ENCODE data around the gene PDXP.
A peak's percentile ranks its signal among the peaks of the same experiment; 100 is the strongest.
"Not testable (repeated sequence)": the region's sequence is repeated elsewhere in the genome, so short reads cannot be mapped to it uniquely, and the experiment has no call there.

PDXP gene

DNA sequence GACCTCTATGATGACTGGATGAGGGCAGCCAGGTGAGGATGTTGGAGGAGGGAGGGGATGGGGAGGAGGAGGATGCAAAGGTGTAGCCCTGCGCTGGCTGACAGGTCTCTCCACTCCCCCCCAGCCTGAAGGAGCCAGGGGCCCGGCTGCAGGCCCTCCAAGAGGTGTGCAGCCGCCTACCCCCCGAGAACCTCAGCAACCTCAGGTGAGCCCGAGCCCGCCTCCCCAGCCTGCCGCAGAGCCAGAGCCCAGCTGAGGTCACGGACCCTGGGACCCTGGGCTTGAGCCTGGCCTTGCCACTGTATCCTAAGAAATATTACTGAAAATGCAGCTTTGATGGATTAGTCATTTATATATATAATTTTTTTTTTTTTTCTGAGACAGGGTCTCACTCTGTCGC lies 11.2 kb upstream of the PDXP start:
- Histone ChIP-seq H3K4me1 (ENCODE audit: control insufficient read depth in 2 of 2, insufficient read depth in 2 of 2, low read length in 2 of 2) (peaks cover 16 to 21% of the 10 kb centered on the region in 2 donors), H3K27me3 (ENCODE audit: control insufficient read depth in 2 of 2, insufficient read depth in 2 of 2, low read length in 2 of 2) (no peaks in the 10 kb centered on the region), H3K9ac (ENCODE audit: low read depth in 1 of 2, low read length in 2 of 2) (no peak overlapping the region), H3K27ac (ENCODE audit: low read depth in 2 of 2, low read length in 2 of 2) (peak overlapping the region in 1 of 2 donors; percentile 54), H3K9me3 (ENCODE audit: control insufficient read depth in 2 of 2, low read length in 2 of 2) (no peaks in the 10 kb centered on the region), H3K36me3 (ENCODE audit: control insufficient read depth in 2 of 2, insufficient read depth in 2 of 2, low read length in 2 of 2) (peaks cover 53 to 69% of the 10 kb centered on the region in 2 donors), H3K4me3 (ENCODE audit: low read length in 2 of 2) (no peak overlapping the region)

DNA sequence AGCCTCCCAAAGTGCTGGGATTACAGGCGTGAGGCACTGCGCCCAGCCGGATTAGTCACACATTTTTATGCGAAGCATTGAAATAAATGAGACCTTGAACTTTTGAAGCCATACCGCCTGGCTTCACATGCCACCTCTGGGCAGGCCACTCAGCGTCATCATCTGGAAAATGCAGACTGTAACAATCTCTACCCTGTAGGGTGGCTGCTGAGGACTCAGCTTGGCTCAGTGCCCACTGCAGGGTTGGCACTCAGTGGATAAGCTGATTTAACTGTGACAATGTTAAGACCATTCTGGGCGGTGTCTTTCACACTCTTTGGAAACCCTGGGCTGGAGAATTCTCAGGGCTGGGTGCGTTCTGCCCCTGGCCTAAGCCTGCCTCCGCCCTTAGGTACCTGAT lies 10.6 kb upstream of the PDXP start:
- no peak overlapping the region for H3K4me3 ChIP-seq (ENCODE audit: low read length in 2 of 2)
- peaks cover 10 to 15% of the 10 kb centered on the region in 2 donors for H3K4me1 ChIP-seq (ENCODE audit: control insufficient read depth in 2 of 2, insufficient read depth in 2 of 2, low read length in 2 of 2)
- no peaks in the 10 kb centered on the region for H3K9me3 ChIP-seq (ENCODE audit: control insufficient read depth in 2 of 2, low read length in 2 of 2)
- H3K27me3 ChIP-seq (ENCODE audit: control insufficient read depth in 2 of 2, insufficient read depth in 2 of 2, low read length in 2 of 2) = no peaks in the 10 kb centered on the region
- peaks cover 55 to 69% of the 10 kb centered on the region in 2 donors for H3K36me3 ChIP-seq (ENCODE audit: control insufficient read depth in 2 of 2, insufficient read depth in 2 of 2, low read length in 2 of 2)
- no peak overlapping the region for H3K9ac ChIP-seq (ENCODE audit: low read depth in 1 of 2, low read length in 2 of 2)
- H3K27ac ChIP-seq (ENCODE audit: low read depth in 2 of 2, low read length in 2 of 2) = peak overlapping the region; percentile 48 to 64

- Histone ChIP-seq H3K9me3 (ENCODE audit: control insufficient read depth in 2 of 2, low read length in 2 of 2) (no peaks in the 10 kb centered on the region), H3K9ac (ENCODE audit: low read depth in 1 of 2, low read length in 2 of 2) (no peak overlapping the region), H3K27ac (ENCODE audit: low read depth in 2 of 2, low read length in 2 of 2) (no peak overlapping the region), H3K4me3 (ENCODE audit: low read length in 2 of 2) (no peak overlapping the region), H3K4me1 (ENCODE audit: control insufficient read depth in 2 of 2, insufficient read depth in 2 of 2, low read length in 2 of 2) (peaks cover 11 to 13% of the 10 kb centered on the region in 2 donors), H3K27me3 (ENCODE audit: control insufficient read depth in 2 of 2, insufficient read depth in 2 of 2, low read length in 2 of 2) (no peaks in the 10 kb centered on the region), H3K36me3 (ENCODE audit: control insufficient read depth in 2 of 2, insufficient read depth in 2 of 2, low read length in 2 of 2) (peaks cover 38 to 55% of the 10 kb centered on the region in 2 donors)
Measured at GRCh38 chr22:37650463-37651136, 7.9 kb upstream of the PDXP start.

DNA sequence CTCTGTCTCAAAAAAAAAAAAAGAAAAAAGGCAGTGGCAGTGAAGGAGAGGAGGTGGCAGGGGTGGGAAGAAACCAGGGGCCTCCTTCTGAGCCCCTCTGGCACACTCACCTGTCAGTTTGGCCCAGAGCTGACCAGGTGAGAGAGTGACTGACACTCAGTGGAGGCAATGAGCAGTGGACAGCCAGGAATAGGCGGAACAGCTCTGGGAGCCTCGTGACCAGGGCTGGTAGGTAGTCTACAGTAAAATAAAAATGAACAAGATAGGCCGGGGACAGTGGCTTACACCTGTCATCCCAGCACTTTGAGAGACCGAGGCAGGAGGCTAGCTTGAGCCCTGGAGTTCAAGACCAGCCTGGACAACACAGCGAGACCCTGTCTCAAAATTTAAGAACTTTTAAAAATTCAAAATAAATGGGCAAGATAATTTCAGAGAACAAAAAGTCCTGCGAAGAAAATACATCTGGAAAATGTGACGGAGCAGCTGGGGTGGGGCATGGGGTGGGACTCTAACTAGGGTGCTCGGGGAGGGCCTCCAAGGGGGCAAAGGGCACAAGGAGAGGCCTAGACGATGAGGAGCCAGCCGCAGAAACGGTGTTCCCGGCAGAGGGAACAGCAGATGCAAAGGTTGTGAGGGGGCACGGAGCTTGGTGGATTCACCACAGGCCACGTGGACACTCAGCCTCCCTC lies 3.8 kb upstream of the PDXP start:
- Histone ChIP-seq H3K9ac (ENCODE audit: low read depth in 1 of 2, low read length in 2 of 2) (peak overlapping the region; percentile 38 to 61), H3K4me3 (ENCODE audit: low read length in 2 of 2) (no peak overlapping the region), H3K36me3 (ENCODE audit: control insufficient read depth in 2 of 2, insufficient read depth in 2 of 2, low read length in 2 of 2) (peaks cover 27 to 33% of the 10 kb centered on the region in 2 donors), H3K9me3 (ENCODE audit: control insufficient read depth in 2 of 2, low read length in 2 of 2) (no peaks in the 10 kb centered on the region), H3K27ac (ENCODE audit: low read depth in 2 of 2, low read length in 2 of 2) (peak overlapping the region; percentile 88), H3K4me1 (ENCODE audit: control insufficient read depth in 2 of 2, insufficient read depth in 2 of 2, low read length in 2 of 2) (peaks cover 16 to 28% of the 10 kb centered on the region in 2 donors), H3K27me3 (ENCODE audit: control insufficient read depth in 2 of 2, insufficient read depth in 2 of 2, low read length in 2 of 2) (no peaks in the 10 kb centered on the region)

- Histone ChIP-seq H3K9ac (ENCODE audit: low read depth in 1 of 2, low read length in 2 of 2) (no peak overlapping the region), H3K36me3 (ENCODE audit: control insufficient read depth in 2 of 2, insufficient read depth in 2 of 2, low read length in 2 of 2) (peaks cover 22 to 28% of the 10 kb centered on the region in 2 donors), H3K27ac (ENCODE audit: low read depth in 2 of 2, low read length in 2 of 2) (peak overlapping the region; percentile 88)
Measured at GRCh38 chr22:37655252-37655563, 3.3 kb upstream of the PDXP start.

DNA sequence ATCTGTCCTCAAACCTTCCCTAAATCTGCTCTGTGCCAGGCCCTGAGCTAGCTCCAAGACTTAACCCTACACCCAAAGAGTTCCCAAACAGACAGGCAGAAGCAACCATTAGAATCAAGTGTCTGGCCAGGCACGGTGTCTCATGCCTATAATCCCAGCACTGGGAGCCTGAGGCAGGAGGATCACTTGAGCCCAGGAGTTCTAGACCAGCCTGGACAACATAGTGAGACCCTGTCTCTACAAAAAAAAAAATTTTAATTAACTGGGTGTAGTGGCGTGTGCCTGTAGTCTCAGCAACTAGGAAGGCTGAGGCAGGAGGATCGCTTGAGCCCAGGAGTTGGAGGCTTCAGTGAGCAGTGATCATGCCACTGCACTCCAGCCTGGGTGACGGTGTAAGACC lies 1.9 kb upstream of the PDXP start:
- not testable (repeated sequence) for H3K9ac ChIP-seq (ENCODE audit: low read depth in 1 of 2, low read length in 2 of 2); H3K27ac ChIP-seq (ENCODE audit: low read depth in 2 of 2, low read length in 2 of 2); H3K9me3 ChIP-seq (ENCODE audit: control insufficient read depth in 2 of 2, low read length in 2 of 2); H3K27me3 ChIP-seq (ENCODE audit: control insufficient read depth in 2 of 2, insufficient read depth in 2 of 2, low read length in 2 of 2); H3K4me3 ChIP-seq (ENCODE audit: low read length in 2 of 2)
- Histone ChIP-seq H3K4me1 (ENCODE audit: control insufficient read depth in 2 of 2, insufficient read depth in 2 of 2, low read length in 2 of 2) (peaks cover 35 to 46% of the 10 kb centered on the region in 2 donors), H3K36me3 (ENCODE audit: control insufficient read depth in 2 of 2, insufficient read depth in 2 of 2, low read length in 2 of 2) (peaks cover 10 to 18% of the 10 kb centered on the region in 2 donors)

More at GRCh38 chr22:37655252-37655563, 3.3 kb upstream of the PDXP start:
- Histone ChIP-seq H3K27me3 (ENCODE audit: control insufficient read depth in 2 of 2, insufficient read depth in 2 of 2, low read length in 2 of 2) (no peaks in the 10 kb centered on the region), H3K4me1 (ENCODE audit: control insufficient read depth in 2 of 2, insufficient read depth in 2 of 2, low read length in 2 of 2) (peaks cover 21 to 33% of the 10 kb centered on the region in 2 donors), H3K4me3 (ENCODE audit: low read length in 2 of 2) (no peak overlapping the region), H3K9me3 (ENCODE audit: control insufficient read depth in 2 of 2, low read length in 2 of 2) (no peaks in the 10 kb centered on the region)

- peaks cover 36 to 52% of the 10 kb centered on the region in 2 donors for H3K4me1 ChIP-seq (ENCODE audit: control insufficient read depth in 2 of 2, insufficient read depth in 2 of 2, low read length in 2 of 2)
- peaks cover 4 to 11% of the 10 kb centered on the region in 2 donors for H3K36me3 ChIP-seq (ENCODE audit: control insufficient read depth in 2 of 2, insufficient read depth in 2 of 2, low read length in 2 of 2)
- H3K27me3 ChIP-seq (ENCODE audit: control insufficient read depth in 2 of 2, insufficient read depth in 2 of 2, low read length in 2 of 2) = no peaks in the 10 kb centered on the region
- peak overlapping the region; percentile 64 to 73 for H3K9ac ChIP-seq (ENCODE audit: low read depth in 1 of 2, low read length in 2 of 2)
- no peaks in the 10 kb centered on the region for H3K9me3 ChIP-seq (ENCODE audit: control insufficient read depth in 2 of 2, low read length in 2 of 2)
- peak overlapping the region; percentile 79 for H3K4me3 ChIP-seq (ENCODE audit: low read length in 2 of 2)
- peak overlapping the region; percentile 84 to 88 for H3K27ac ChIP-seq (ENCODE audit: low read depth in 2 of 2, low read length in 2 of 2)
Measured at GRCh38 chr22:37657590-37658132, 862 bp upstream of the PDXP start.

- no peaks in the 10 kb centered on the region for H3K9me3 ChIP-seq (ENCODE audit: control insufficient read depth in 2 of 2, low read length in 2 of 2)
- peak overlapping the region; percentile 79 for H3K4me3 ChIP-seq (ENCODE audit: low read length in 2 of 2)
- peak overlapping the region; percentile 65 to 84 for H3K9ac ChIP-seq (ENCODE audit: low read depth in 1 of 2, low read length in 2 of 2)
- no peaks in the 10 kb centered on the region for H3K27me3 ChIP-seq (ENCODE audit: control insufficient read depth in 2 of 2, insufficient read depth in 2 of 2, low read length in 2 of 2)
- peaks cover 0 to 3% of the 10 kb centered on the region in 2 donors for H3K36me3 ChIP-seq (ENCODE audit: control insufficient read depth in 2 of 2, insufficient read depth in 2 of 2, low read length in 2 of 2)
- peaks cover 37 to 54% of the 10 kb centered on the region in 2 donors for H3K4me1 ChIP-seq (ENCODE audit: control insufficient read depth in 2 of 2, insufficient read depth in 2 of 2, low read length in 2 of 2)
- H3K27ac ChIP-seq (ENCODE audit: low read depth in 2 of 2, low read length in 2 of 2) = peak overlapping the region; percentile 85 to 91
Measured at GRCh38 chr22:37659066-37659896, 758 bp downstream of the PDXP start.

GRCh38 chr22:37659897-37660708 lies 1.6 kb downstream of the PDXP start:
- Histone ChIP-seq H3K9ac (ENCODE audit: low read depth in 1 of 2, low read length in 2 of 2) (peak overlapping the region; percentile 65 to 84), H3K4me1 (ENCODE audit: control insufficient read depth in 2 of 2, insufficient read depth in 2 of 2, low read length in 2 of 2) (peaks cover 39 to 50% of the 10 kb centered on the region in 2 donors), H3K9me3 (ENCODE audit: control insufficient read depth in 2 of 2, low read length in 2 of 2) (no peaks in the 10 kb centered on the region), H3K4me3 (ENCODE audit: low read length in 2 of 2) (peak overlapping the region; percentile 79), H3K27ac (ENCODE audit: low read depth in 2 of 2, low read length in 2 of 2) (peak overlapping the region; percentile 85 to 91), H3K27me3 (ENCODE audit: control insufficient read depth in 2 of 2, insufficient read depth in 2 of 2, low read length in 2 of 2) (no peaks in the 10 kb centered on the region), H3K36me3 (ENCODE audit: control insufficient read depth in 2 of 2, insufficient read depth in 2 of 2, low read length in 2 of 2) (peaks cover 0 to 5% of the 10 kb centered on the region in 2 donors)
